Fibroblast of pulmonary artery (primary cell): Measurements from ENCODE around the gene DDX59.

Source experiments
- DNase-seq: peaks from one replicate; pipeline ENCODE4 v3.0.0-alpha.2; 2010; ENCODE audit warnings: low read depth
- H3K4me3 ChIP-seq: replicated peaks from 2 replicates; pipeline ENCODE4 v1.5.1; 2011; ENCODE audit warnings: low read depth, mild to moderate bottlenecking, control low read depth, low read length, moderate library complexity
- TF ChIP-seq, protein P1 (sequence below): IDR thresholded peaks from 2 replicates; pipeline ENCODE4 v1.5.1; 2011; ENCODE audit warnings: mild to moderate bottlenecking, control low read depth, low read length, inconsistent platforms; ENCODE audit errors: missing control alignments

Gene DDX59

DNA sequence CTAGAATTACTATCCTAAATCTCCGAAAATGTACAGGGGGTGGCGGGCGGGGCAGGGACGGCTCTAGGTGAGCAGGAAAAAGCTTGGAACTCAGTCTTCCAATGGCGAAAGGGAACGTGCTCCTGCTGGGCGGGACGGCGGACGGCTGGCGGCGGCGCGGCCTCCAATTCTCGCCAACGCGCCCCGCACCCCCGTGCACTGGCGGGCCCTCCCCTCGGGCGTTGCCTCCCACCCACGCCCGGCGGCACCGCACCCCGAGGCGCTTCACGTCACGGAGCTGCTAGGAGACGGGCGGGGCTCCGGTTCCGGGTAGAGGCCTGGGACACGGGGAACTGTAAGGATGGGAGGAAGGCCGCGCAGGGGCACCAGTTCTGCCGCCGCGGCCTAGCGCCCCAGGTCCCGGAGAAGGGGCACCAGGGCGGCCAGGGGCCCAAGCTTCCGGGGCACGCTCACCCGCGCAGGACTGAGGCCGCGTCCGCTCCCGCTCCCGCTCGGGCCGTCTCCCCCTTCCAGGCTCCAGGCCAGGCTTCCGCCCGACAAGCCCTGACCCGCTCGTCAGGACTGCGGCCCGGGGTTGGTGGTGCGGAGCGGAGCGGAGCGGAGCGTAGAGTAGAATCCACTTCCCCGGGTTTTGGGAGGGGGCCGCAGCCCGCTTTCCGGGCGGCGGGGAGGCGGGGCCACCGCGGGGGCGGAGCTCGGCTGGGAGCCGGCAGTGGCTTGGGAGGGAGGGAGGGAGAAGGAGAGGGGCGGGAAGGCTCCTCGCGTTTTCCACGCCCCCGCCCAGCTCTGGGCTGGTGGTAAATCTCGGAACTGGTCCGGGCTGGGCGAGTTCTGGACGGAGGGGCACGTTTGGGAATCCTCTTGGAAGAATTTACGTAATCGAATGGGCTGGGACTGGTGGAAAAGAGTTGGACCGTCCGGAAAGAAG, at the start of gene DDX59:
Gene DDX59 (minus strand): TSS at position 594 of the 928 bp plus-strand sequence. CDS start 3,167 bp downstream, outside the sequence.
- H3K4me3 ChIP-seq = peak within 1 kb of the TSS; percentile 74
- TF ChIP-seq, protein P1, sequence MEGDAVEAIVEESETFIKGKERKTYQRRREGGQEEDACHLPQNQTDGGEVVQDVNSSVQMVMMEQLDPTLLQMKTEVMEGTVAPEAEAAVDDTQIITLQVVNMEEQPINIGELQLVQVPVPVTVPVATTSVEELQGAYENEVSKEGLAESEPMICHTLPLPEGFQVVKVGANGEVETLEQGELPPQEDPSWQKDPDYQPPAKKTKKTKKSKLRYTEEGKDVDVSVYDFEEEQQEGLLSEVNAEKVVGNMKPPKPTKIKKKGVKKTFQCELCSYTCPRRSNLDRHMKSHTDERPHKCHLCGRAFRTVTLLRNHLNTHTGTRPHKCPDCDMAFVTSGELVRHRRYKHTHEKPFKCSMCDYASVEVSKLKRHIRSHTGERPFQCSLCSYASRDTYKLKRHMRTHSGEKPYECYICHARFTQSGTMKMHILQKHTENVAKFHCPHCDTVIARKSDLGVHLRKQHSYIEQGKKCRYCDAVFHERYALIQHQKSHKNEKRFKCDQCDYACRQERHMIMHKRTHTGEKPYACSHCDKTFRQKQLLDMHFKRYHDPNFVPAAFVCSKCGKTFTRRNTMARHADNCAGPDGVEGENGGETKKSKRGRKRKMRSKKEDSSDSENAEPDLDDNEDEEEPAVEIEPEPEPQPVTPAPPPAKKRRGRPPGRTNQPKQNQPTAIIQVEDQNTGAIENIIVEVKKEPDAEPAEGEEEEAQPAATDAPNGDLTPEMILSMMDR = no peak
- peak; percentile 99 for DNase-seq

DNA sequence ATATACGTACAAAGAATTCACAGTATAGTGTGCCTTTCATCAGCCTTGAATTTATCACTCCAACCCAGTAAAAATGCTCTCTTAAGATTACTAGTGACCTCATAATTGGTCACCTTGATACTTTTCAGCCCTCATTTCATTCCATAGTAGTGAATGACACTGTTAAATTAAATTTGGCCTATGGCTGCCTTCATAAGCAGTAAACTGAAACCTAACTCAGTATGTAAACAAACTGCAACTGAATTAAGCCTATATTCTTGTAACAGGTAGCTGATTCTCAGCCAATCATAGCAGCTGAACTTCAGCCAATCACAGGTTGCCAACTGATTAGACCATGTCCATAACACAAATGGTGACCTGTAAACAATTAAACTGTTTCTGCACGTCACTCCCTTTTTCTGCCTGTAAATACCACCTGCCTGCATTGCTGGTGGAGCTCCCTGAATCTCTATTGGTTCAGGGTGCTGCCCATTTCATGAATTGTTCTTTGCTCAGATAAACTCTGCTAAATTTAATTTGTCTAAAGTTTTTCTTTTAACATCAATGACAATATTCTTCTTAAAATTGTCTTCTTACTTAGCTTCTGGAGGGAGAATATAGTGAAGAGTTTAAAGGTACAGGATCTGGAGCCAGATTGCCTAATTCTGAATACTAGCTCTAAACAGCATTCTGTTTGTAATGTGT, 44.9 kb upstream of the DDX59 start:
- TF ChIP-seq, protein P1 = no peak
- DNase-seq = no peak
- no peak overlapping the region for H3K4me3 ChIP-seq

DNA sequence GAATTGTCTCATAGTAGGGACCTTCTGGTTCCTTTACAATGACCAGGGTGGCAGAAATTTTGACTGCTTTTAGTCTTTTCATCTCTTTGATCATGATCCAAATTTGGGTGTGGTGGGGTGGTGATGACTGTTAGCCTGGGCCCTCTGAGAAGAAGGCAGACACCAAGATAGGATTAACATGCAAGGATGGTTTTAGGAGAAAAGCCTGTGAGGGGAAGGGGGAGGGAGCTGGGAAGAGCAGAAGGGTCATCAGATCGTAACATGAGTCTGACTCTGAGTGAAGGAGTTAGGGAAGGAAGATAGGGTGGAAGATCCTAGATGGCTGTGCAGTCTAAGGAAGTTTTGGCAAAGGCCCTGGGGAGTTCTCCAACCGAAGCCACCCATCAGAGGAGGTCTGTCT, 40.5 kb upstream of the DDX59 start:
- H3K4me3 ChIP-seq = no peak overlapping the region
- no peak for DNase-seq
- TF ChIP-seq, protein P1 = no peak

DNA sequence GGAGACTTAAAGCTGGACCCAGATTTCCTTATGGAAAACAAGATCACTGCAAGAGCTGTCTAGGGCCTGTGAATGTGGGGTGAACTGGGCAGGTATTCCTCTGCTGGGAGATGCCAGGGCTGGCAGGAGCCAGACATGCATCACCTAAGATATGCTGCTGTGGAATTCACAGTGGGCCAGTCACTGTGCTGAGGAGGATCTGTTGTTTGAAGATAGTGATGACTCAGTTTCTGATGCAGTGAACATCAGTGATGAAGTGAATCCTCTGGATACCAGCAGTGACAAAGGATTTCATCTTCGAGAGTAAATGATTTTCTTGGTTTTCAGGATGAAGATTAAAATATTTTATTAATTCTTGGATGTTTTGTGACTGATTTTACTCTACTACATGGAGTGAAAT, 39.1 kb upstream of the DDX59 start:
- DNase-seq = no peak
- H3K4me3 ChIP-seq = no peak overlapping the region
- TF ChIP-seq, protein P1 = no peak

DNA sequence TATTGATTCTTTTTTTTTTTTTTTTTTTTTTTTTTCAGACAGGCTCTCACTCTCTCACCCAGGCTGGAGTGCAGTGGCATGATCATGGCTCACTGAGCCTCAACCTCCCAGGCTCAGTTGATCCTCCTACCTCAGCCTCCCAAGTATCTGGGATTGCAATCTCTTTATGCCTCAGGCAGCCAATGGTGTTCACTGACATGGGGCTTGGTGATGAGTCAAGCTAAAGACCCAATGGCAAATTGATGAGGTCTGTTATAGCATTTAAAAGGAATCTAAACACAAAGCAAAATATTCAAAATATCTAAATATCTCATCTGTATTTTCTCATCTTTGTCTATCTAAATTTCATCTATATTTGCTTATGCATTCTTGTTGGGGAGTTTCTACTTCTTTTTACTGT, 38.5 kb upstream of the DDX59 start:
- H3K4me3 ChIP-seq = no peak overlapping the region
- no peak for DNase-seq
- TF ChIP-seq, protein P1 = no peak

DNA sequence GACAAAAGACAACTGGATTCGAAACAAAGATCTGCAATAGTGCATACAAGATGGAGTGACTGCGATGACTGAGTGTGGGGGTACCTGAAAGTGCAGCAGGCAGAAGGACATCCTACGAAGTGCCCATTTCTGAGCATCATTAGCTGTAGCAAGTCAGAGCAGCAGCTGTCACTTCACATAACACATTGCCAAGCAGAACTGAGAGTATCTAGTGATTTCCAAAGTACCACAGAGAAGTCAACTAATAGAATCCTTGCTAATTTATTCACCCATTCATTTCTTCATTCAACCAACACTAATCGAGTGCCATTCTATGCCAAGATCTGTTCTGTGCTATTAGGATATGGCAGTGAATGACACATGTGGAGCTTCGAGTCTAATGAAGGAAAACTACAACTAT, 37.4 kb upstream of the DDX59 start:
- DNase-seq = no peak
- H3K4me3 ChIP-seq = no peak overlapping the region
- TF ChIP-seq, protein P1 = no peak
